ENCODE data around the gene AVP.
A peak's percentile ranks its signal among the peaks of the same experiment; 100 is the strongest.
"Not testable (repeated sequence)": the region's sequence is repeated elsewhere in the genome, so short reads cannot be mapped to it uniquely, and the experiment has no call there.

AVP gene

GRCh38 chr20:3084283-3084985, at the start of gene AVP:
AVP (minus strand) TSS chr20:3084724; CDS start chr20:3084674, 50 bp downstream.
- in situ Hi-C loops (cut with MboI; ENCODE audit: low pct_unique_long_range_greater_than_20kb, low sequenced_read_pairs), result no loop called here
- DNase-seq, result no peak

GRCh38 chr20:3134151-3134550, 49.6 kb upstream of the AVP start:
- in situ Hi-C loops (cut with MboI; ENCODE audit: low pct_unique_long_range_greater_than_20kb, low sequenced_read_pairs), result no loop called here
- DNase-seq, result no peak

- DNase-seq, result no peak
- in situ Hi-C loops (cut with MboI; ENCODE audit: low pct_unique_long_range_greater_than_20kb, low sequenced_read_pairs), result no loop called here
These were observed 48.6 kb upstream of the AVP start for GRCh38 chr20:3133155-3133554.

GRCh38 chr20:3130051-3130600, 45.6 kb upstream of the AVP start:
- in situ Hi-C loops (cut with MboI; ENCODE audit: low pct_unique_long_range_greater_than_20kb, low sequenced_read_pairs), result no loop called here

GRCh38 chr20:3129094-3129493, 44.6 kb upstream of the AVP start:
- in situ Hi-C loops (cut with MboI; ENCODE audit: low pct_unique_long_range_greater_than_20kb, low sequenced_read_pairs), result no loop called here
- no peak for DNase-seq

More at GRCh38 chr20:3130051-3130600, 45.6 kb upstream of the AVP start:
- no peak for DNase-seq

- in situ Hi-C loops (cut with MboI; ENCODE audit: low pct_unique_long_range_greater_than_20kb, low sequenced_read_pairs), result no loop called here
- no peak for DNase-seq
These were observed 43.9 kb upstream of the AVP start for GRCh38 chr20:3128275-3128984.

- in situ Hi-C loops (cut with MboI; ENCODE audit: low pct_unique_long_range_greater_than_20kb, low sequenced_read_pairs), result no loop called here
- no peak for DNase-seq
These were observed 42.0 kb upstream of the AVP start for GRCh38 chr20:3126527-3126859.

- DNase-seq; in situ Hi-C loops (cut with MboI; ENCODE audit: low pct_unique_long_range_greater_than_20kb, low sequenced_read_pairs): not testable (repeated sequence)
These were observed 41.4 kb upstream of the AVP start for GRCh38 chr20:3125776-3126526.

GRCh38 chr20:3124773-3125560, 40.4 kb upstream of the AVP start:
- in situ Hi-C loops (cut with MboI; ENCODE audit: low pct_unique_long_range_greater_than_20kb, low sequenced_read_pairs); DNase-seq: not testable (repeated sequence)

- DNase-seq; in situ Hi-C loops (cut with MboI; ENCODE audit: low pct_unique_long_range_greater_than_20kb, low sequenced_read_pairs): not testable (repeated sequence)
These were observed 39.6 kb upstream of the AVP start for GRCh38 chr20:3124163-3124562.

GRCh38 chr20:3123542-3123941, 39.0 kb upstream of the AVP start:
- in situ Hi-C loops (cut with MboI; ENCODE audit: low pct_unique_long_range_greater_than_20kb, low sequenced_read_pairs), result no loop called here
- no peak for DNase-seq

- DNase-seq, result no peak
- in situ Hi-C loops (cut with MboI; ENCODE audit: low pct_unique_long_range_greater_than_20kb, low sequenced_read_pairs), result no loop called here
These were observed 37.6 kb upstream of the AVP start for GRCh38 chr20:3121955-3122610.

- DNase-seq, result peak; percentile 72
- in situ Hi-C loops (cut with MboI; ENCODE audit: low pct_unique_long_range_greater_than_20kb, low sequenced_read_pairs), result no loop called here
These were observed 36.9 kb upstream of the AVP start for GRCh38 chr20:3121271-3121911.

- no peak for DNase-seq
- in situ Hi-C loops (cut with MboI; ENCODE audit: low pct_unique_long_range_greater_than_20kb, low sequenced_read_pairs), result no loop called here
These were observed 34.5 kb upstream of the AVP start for GRCh38 chr20:3119044-3119443.

- DNase-seq, result peak; percentile 94
- in situ Hi-C loops (cut with MboI; ENCODE audit: low pct_unique_long_range_greater_than_20kb, low sequenced_read_pairs), result not testable (repeated sequence)
These were observed 33.4 kb upstream of the AVP start for GRCh38 chr20:3117839-3118379.

- no peak for DNase-seq
- in situ Hi-C loops (cut with MboI; ENCODE audit: low pct_unique_long_range_greater_than_20kb, low sequenced_read_pairs), result no loop called here
These were observed 31.8 kb upstream of the AVP start for GRCh38 chr20:3116341-3116740.

GRCh38 chr20:3115190-3116107, 30.9 kb upstream of the AVP start:
- in situ Hi-C loops (cut with MboI; ENCODE audit: low pct_unique_long_range_greater_than_20kb, low sequenced_read_pairs), result no loop called here
- peak; percentile 91 for DNase-seq
